Measurements from ENCODE around the gene FGFRL1.
"Not testable (repeated sequence)": the region's sequence is repeated elsewhere in the genome, so short reads cannot be mapped to it uniquely, and the experiment has no call there.

DNA sequence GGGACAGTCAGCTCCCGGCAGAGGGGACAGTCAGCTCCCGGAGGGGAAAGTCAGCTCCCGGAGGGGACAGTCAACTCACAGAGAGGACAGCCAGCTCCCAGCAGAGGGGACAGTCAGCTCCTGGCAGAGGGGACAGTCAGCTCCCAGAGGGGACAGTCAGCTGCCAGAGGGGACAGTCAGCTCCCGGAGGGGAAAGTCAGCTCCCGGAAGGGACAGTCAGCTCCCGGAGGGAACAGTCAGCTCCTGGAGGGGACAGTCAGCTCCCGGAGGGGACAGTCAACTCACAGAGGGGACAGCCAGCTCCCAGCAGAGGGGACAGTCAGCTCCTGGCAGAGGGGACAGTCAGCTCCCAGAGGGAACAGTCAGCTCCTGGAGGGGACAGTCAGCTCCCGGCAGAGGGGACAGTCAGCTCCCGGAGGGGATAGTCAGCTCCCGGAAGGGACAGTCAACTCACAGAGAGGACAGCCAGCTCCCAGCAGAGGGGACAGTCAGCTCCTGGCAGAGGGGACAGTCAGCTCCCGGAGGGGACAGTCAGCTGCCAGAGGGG, 43.3 kb downstream of the FGFRL1 start:
- TF ChIP-seq CTCF (IDR thresholded peaks at IDR 0.05; ENCODE audit: borderline replicate concordance, extremely low read depth, low read length, poor library complexity, severe bottlenecking); EZH2 (IDR thresholded peaks at IDR 0.05; ENCODE audit: borderline replicate concordance, low read depth, low read length, severe bottlenecking): not testable (repeated sequence)

All from DND-41 (cell line).